Dedifferentiated amniotic fluid mesenchymal stem cell (primary cell): Measurements from ENCODE around the gene BRD1.

Experiments used
- DNase-seq: peaks from one replicate; pipeline ENCODE4 v3.0.0-alpha.2; 2016; ENCODE audit errors: extremely low spot score

BRD1 gene

DNA sequence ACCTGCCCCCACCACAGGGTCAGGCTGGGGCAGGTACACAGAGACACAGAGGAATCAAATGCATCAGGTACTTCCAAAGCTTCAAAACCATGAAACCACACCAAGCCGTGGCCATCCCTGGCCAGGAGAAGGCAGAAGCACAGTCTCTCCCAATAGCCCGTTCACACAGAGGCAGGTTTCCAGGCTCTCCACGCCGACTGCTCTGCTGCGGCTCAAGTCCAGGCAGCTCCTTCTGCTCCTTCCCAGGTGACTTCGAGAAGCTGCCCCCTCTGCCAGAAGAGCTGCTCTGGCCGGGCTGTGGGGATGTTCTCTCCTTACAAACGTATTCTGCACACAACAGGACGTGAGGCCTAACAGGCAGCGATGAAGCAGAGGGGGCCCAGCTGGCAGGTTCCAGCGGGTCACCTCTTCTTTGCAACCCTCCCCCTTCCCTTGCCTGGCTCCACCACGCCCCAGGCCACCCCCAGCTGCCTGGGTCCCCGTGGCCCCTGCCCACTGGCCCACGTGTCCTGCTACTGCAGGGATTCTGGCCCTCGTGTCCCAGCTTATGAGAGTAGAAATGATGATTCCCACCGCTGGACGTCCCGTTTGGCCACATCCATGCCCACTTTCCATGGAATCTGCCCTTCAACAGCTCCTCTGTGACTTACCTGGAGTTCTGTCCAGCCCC lies 26.1 kb downstream of the BRD1 start:
- DNase-seq: no peak

DNA sequence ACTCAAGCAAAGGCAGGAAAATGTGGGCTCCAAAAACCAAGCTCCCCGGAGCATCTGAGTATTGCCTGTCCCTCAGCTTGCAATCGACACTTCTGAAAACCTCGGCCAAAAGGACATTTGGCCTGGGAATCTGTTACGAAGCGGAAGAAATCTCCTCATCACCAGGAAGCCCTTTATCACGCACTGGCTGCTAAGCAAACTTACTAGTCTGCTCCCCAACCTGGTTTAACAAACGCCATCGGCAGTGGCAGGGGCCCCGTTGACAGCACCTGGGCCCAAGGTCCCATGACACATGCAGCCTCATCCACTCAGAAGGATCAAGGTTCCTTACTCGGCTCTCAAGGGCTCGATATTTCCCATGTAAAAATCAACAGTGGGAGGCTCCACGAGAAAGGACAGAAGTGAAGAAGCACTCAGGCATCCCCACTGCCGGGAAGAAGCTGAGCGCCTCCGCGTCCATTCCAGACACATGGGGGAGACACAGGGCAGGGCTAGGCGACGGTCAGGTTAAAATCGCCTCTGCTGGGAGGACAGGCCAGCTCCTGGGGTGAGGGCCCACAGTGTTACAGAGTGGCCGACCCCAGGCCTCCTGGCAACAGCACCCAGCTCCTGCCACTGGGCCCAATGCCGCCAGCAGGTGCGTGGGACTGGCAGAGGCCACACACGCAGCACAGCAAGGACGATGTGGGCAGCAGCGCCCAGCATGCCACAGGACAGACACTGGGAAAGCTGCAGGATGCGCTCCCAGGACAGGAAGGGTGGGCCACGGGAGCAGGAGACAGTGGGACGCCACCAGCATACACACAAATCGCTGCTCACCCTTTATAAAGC lies 27.1 kb downstream of the BRD1 start:
- no peak for DNase-seq

DNA sequence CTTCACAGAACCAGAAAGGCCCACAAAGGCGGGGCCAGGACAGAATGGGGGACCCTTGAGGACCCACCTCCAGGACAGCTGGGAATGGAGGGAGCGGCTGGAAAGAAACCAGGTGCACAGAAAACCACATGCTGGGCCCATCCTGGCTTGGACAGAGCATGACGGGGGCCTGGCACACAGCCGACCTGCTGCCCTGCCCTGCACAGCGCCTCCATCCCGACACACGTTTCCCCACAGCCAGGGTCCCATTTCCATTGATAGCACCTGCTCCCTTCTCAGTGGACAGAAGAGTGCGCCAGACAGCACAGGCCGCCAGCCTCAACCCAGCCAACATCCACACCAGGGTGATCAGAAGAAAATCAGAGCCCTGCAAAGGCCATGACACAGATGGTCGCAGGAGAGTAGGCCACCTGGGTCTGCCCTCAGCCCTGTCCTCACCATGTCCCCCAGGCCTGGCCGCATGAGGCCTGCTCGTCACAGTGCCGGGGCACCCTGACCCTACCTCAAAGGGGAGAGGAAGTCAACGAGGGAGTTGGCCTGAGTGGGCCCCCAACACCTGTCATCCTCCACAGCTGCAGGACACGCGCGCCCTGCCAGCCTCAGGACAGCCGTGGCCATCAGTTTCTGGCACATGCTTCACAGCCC lies 28.1 kb downstream of the BRD1 start:
- DNase-seq: no peak

DNA sequence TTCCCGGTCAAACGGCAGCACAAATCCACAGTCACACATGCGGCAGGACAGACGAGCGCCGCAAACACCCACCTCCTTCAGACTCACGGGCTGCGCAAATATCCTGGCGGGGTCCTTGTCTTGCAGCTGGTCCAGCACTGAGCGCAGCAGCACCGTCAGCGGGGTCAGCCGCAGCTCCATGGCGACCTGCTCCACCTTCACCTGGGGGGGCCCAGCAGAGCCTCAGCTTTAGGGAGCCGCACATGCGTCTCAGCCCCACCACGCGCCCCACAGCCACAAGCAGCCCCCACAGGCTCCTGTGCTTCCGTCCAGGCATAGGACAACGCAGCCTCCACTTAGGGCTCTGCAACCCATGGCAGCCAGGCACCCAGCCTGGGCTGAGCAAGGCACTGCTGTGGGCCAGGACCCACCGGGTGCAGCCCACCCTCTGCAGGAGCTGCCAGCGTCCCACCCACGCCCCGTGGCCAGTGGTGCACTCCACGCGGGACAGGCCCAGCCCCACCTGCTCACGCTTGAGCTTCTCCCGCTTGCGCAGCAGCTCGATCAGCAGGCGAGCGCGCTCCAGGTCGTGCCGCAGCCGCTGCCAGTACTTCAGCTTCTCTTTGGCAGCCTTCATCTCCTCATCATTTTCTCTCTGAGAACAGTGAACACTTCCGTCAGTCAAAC lies 29.1 kb downstream of the BRD1 start:
- no peak for DNase-seq

DNA sequence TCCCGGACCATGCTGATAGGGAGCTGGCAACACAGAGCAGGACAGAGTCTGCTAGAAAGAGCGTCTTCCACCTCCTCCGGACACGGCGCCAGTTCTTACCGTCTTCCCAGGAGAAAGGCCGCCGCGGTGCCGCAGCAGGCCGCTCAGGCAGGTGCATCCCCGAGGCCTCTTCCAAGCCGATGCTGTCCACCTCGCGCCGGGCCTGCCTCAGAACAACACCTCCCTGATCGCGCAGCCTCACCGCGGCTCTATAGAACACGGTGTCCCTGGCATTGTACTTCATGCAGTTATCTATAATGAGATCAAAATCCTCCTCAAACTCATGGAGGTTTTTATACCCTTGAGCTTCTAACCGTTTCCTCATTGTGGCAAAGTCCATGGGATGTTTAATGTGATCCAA lies 30.0 kb downstream of the BRD1 start:
- no peak for DNase-seq

DNA sequence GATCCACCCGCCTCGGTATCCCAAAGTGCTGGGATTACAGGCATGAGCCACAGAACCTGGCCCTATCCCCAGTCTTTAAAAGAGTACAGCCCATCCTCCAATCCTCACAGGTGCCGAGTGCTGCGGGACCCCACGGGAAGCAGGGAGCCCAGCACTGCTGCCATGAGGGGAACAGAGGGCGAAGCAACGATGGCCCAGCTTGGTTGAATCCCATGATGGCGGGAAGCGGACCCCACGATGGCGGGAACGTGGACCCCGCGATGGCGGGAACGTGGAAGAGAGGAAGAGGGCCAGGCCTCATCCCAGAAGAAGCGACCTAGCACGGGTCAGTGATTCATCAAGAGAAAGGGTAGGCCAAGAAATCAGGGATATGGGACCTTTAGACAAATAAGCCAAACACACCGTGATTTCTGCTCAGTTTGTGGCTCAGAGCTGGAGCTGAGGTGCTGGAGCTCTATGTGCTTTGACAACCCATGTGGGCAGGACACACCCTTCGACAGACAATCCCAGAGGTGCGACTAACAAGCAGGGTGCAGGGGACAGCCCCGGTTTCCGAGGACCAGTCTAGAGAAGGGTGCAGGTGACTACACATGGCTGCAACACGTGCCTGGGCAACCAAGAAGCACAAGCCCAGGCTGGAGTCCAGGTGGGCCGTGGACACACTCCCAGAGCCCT lies 30.9 kb downstream of the BRD1 start:
- DNase-seq: no peak

DNA sequence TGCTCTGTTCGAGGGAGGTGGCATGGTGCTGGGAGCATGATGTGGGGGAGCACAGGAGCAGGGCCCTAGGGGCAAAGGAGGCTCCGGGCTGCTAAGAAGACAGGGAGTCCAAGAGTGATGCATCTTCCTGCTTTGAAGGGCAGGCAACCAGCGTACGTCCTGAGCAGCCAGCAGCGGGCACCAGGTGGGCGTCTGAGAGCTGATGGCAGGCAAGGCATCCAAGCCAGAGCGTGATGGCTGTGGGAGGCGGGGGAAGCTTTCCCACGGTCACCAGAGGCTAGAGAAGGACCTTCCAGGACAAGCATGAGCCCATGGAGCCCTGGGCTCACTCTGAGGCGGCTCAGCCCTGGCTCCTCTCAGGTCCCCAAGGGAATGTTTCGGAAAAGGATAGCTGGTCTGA lies 32.2 kb downstream of the BRD1 start:
- DNase-seq: no peak

DNA sequence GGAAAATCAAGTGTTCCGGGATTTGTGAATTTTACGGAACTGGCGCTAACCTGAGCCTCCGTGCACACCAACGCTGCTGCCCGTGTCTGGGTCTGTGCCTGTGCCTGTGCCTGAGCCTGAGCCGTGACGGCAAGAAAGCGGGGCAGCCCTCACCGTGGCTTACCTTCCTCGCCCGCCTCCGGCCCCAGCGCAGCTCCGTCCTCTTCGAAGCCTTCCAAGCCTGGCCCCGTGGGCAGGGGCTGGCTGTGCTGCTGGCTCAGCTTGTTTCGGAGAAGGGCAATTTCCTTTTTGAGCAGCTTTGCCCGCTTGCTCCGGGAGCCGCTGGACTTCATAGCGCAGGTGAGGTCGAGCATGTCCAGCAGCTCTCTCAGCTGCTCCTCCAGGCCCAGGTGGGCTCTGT lies 33.8 kb downstream of the BRD1 start:
- DNase-seq: no peak

DNA sequence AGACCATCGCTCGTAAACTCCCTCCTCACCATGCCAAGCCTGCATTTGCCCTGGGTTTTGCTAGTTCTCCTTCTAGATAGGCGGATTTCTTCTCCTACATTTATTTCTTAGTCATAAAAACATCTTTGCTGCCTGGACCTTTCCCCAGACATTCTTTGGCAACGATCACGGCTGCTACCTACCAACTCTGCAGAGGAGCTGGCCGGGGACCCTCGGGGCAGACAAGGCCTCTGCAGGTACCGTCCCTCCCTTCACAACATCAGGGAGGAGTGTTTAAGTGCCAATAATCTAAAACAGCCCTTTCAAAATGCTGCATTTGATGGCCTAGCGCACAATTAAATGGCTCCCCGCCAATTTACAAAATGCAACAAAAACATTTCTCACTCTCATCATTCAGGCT lies 34.4 kb downstream of the BRD1 start:
- DNase-seq: no peak

DNA sequence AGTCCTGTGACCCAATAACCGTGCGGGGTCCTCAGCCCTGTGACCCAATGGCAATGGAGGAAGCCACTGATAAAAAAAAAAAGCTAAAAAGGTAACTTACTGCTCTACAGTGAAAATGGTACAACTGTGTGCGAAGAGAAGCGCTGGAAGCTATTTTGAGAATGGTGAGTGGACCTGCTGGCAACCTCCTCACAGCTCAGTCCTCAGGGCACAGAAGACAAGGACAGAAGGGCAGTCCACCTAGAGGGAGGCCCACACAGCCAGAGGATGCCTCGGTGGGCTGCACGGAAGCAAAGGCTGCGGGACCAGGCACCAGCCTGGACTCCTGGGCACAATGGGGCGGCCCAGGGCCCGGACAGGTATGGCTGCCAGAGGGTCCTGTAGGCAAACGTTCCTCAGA lies 35.6 kb downstream of the BRD1 start:
- no peak for DNase-seq

DNA sequence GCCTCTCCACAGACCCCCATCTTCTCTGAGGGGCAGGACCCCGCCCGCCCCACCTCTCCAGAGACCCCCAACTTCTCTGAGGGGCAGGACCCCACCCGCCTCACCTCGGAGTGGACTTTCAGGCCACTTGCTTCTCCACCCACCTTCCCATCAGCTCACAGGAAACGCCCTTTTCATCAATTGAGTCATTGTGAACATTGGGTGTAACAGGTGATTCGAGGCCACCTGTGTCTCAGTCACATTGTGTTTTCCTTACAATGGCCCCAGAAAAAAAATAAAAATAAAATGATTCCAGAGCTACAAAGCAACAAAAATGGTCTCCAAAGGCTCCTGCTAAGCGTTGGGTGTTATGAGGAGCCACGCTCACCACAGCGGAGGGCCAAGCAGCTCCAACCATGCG lies 36.0 kb downstream of the BRD1 start:
- no peak for DNase-seq

DNA sequence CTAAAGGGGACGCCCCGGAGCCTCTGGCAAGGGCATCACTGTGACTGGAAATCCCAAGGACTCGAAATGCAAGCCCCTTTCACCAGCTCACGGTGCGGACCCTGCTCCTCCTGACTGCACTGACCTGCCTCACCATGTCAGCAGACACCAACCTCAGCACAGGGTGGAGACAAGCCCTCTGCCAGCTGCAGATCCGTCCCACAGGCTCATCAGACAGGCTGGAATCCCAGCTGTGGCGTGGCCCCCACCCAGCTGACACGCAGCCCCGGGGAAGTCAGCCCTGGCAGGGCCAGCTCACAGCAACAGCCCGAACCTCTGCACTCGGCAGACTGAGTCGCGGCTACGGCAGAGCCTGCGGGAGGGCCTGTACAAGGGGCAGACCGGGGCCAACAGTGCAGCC lies 36.8 kb downstream of the BRD1 start:
- DNase-seq: no peak

DNA sequence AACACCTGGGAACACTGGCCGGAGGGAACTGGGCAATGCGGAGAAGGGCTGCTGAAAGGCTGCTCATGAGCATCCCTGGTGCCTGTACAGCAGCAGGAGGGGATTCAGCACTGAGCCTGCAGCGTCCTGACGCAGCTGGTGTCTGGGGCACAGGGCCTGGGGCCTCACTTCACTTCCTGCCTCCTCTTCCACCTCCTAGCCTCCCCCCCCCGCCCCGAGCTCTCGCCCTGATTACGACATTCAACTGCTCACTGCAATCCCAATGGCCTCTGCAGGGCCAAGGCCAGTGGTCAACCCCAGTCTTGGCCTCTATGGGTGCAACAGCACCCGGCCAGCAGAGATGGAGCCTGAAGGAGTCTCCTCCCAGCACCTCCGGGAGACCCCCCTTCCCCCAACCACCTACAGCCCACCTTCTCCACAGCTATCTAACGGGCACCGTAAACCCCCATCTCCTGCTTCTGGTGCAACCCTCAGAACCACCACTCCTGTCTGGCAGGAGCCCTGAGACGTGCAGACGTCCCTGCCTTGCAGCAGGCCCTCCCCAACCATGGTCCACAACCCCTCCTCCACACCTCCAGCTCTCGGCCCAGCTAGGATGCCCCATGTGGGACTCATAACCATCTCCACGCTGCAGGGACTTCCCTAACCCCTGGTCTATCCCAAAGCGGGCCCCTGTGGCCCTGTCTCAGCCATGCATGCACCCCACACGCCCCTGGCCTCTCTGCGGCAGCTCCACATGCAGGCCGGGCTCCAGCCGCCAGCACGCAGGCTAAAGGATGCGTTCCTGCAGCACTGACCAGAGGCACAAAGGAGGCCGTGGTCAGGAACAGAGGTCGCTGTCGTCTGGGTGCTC lies 38.2 kb downstream of the BRD1 start:
- no peak for DNase-seq

DNA sequence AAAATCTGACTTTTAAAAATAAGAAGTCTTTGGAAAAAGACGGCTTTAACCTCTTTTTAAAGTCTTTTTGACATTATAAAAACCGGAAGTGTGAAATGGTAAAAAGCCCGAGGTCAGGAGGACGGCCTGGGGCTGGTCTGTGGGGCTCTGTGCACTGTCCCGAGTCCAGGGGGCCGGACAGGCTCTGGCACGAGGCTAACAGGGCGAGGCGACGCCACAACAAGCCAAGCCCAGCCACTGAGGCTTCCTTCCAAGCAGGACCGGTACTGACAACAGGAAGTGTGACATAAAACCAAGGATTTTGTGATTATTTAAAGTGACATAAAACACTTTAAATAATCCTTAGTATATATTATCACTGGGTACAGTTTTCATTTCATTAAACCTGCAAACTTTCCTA lies 39.2 kb downstream of the BRD1 start:
- DNase-seq: no peak

DNA sequence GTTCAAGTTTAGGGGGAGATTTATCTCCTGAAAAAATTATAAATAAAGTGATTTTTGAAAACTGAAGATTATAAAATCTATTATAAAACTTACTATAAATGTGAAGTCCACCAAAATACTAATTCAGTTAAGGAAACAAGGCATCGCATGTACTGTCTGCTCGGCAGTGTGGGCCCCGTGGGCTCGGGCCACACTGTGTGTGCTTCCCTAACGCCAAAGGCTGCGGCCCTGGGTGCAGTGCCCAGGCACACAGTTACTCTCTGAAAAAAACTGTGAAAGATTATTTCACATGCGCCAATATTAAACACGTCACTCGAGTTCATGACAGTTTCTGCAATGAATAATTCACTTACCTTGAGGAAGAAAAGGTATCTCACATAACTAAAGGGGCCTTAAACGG lies 39.8 kb downstream of the BRD1 start:
- no peak for DNase-seq

DNA sequence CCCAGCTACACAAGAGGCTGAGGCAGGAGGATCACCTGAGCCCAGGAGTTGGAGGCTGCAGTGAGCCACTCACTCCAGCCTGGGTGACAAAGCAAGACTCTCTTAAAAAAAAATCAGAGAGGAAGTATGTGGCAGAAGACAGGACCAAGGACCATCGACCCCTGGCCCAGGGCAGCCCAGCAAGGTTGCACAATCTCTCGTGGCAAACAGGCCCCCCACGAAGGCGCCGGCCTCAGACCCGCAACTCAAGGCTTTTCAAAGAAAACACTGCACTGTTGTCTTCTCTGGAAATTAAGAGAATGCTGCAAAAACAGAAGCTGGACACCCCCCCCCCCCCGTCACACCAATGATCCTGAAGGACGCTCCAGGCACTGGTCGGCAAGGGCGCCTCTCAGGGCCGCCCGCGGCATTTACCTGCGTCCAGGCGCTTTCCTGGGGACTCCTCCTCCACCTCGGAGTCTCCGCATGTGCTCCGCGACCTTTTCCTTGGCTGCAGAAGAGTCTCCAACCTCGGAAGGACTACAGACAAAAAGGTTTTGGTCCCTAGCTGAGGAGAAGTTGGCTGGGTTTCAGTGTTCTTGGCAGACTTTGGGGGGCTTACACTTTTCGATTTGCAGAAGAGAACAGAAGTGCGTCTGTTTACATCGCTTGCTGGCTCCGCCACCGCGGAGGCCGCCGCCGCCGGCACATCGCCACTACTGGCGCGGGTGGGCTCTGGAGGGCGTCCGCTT lies 40.5 kb downstream of the BRD1 start:
- DNase-seq: no peak

DNA sequence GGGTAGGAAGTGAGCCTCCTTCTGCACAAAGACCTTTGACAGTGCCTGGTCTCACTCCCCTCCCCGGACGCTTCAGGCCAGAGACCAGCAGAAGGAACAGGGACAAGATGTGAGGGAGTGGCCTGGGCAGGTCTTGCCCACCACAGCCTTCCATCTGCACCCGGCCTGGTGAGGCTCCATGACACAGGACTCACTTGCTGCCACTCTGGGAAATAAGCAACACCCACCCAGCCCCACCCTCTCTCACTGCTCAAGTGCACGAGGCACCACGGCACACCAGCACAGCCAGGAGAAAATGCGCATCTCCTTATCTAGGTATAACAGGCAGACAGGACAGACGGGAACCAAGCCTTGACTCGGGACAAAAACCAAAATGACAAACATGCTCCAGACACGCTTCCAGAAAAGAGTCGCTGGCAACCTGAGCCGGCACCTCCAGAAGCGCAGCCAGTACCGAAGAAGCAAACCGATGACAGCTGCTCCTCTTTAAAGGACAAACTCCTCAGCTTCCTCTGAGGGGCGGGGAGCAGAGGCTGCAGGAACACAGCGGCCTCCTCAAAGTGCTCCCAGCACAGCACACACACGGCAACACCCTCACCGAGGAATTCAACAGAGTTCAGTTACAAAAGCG lies 41.7 kb downstream of the BRD1 start:
- no peak for DNase-seq

DNA sequence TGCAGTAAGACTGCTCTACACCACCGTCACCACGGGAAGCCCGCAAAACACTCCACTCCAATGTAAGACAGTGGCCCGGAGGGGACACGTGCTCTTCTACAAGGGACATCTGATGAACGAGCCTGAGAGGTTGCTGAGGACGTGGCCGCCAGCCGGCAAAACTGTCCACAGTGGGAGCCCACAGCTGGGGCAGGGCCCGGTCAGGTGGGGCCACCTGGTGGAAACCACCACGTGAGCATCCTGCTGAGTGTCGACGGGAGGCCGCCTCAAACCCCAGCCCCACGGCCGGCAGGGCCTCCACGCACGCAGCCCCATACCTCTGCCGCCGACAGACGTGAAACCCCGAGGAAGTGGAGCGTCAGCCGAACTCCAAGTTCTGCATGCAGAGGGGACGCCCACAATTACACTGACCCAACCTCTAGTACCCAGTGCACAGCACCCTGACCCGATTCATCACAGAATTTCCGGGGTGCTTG lies 42.6 kb downstream of the BRD1 start:
- no peak for DNase-seq

DNA sequence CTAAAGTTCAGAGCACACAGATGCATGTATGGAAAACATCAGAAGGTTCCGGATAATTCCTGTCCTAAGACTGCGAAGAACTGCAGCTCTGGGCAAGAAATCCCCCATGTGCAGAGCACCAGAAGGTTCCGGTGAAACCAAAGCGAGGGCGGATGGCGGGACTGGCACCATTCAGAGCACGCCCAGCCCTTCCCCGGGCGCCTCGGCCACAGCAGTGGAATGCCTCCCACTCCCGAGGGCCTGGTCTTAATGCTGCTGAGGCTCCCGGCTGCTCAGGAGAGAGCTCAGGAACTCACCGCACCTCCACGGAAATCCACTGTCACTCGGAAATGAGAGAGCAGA lies 43.1 kb downstream of the BRD1 start:
- DNase-seq: no peak
